Measurements from ENCODE around the gene TMEM109.

TMEM109 gene

GRCh38 chr11:60905047-60905446, 8.9 kb upstream of the TMEM109 start:
- H3K27me3 ChIP-seq (ENCODE audit: control insufficient read depth in 3 of 3, insufficient read depth in 3 of 3, low read depth in 1 of 3, low read length in 3 of 3): peaks cover 0 to 2% (median 0%) of the 10 kb centered on the region in 3 experiments
- peaks cover 30 to 52% of the 10 kb centered on the region in 2 donors for H3K36me3 ChIP-seq (replicated peaks in 1 of 2; ENCODE audit: control insufficient read depth in 2 of 2, insufficient read depth in 2 of 2, low read length in 2 of 2)
- H2BK12ac ChIP-seq (ENCODE audit: low read length): no peak overlapping the region
- H4K91ac ChIP-seq (ENCODE audit: low read depth, low read length, poor library complexity): no peak overlapping the region
- no peak overlapping the region for H3K18ac ChIP-seq (ENCODE audit: low read length)
- no peak overlapping the region for H2AK5ac ChIP-seq (ENCODE audit: low read depth, low read length)
- no peak overlapping the region for H4K8ac ChIP-seq (ENCODE audit: low read depth, low read length)
- H2AFZ ChIP-seq (ENCODE audit: low read length): no peak overlapping the region
- no peak overlapping the region for H2BK5ac ChIP-seq (ENCODE audit: low read length)
- no peak overlapping the region for H2BK15ac ChIP-seq (ENCODE audit: low read length)
- H3K27ac ChIP-seq (replicated peaks; ENCODE audit: low read length): no peak overlapping the region
- H3K23ac ChIP-seq (ENCODE audit: low read depth, low read length, poor library complexity): no peak overlapping the region
- peak overlapping the region; percentile 55 for H3K4me2 ChIP-seq (ENCODE audit: insufficient read depth, low read length, poor library complexity, severe bottlenecking)
- no peak overlapping the region for H3K14ac ChIP-seq (ENCODE audit: low read length)
- H3K4ac ChIP-seq (ENCODE audit: low read length): no peak overlapping the region
- no peaks in the 10 kb centered on the region for H3K9me3 ChIP-seq (replicated peaks in 1 of 2; ENCODE audit: control insufficient read depth in 2 of 2, insufficient read depth in 1 of 2, low read depth in 1 of 2, low read length in 2 of 2)
- peak overlapping the region in 1 of 2 donors; percentile 77 for H3K4me3 ChIP-seq (ENCODE audit: low read length in 2 of 2)
- H3K9ac ChIP-seq (ENCODE audit: low read depth, low read length, poor library complexity): no peak overlapping the region
- H3K4me1 ChIP-seq (ENCODE audit: control insufficient read depth in 2 of 2, insufficient read depth in 1 of 2, low read depth in 1 of 2, low read length in 2 of 2): peaks cover 6 to 13% of the 10 kb centered on the region in 2 donors
- no peak overlapping the region for H2BK120ac ChIP-seq (ENCODE audit: low read depth, low read length)
- H3K79me1 ChIP-seq (ENCODE audit: low read depth, low read length): peaks cover 11% of the 10 kb centered on the region
- no CpG with 5 or more reads among the region's 6 CpGs for WGBS, 2 donors (ENCODE audit: extremely low coverage in 2 of 2, insufficient read length in 2 of 2, insufficient replicate concordance in 1 of 2)
- DNase-seq (ENCODE audit: low spot score): no peak

DNA sequence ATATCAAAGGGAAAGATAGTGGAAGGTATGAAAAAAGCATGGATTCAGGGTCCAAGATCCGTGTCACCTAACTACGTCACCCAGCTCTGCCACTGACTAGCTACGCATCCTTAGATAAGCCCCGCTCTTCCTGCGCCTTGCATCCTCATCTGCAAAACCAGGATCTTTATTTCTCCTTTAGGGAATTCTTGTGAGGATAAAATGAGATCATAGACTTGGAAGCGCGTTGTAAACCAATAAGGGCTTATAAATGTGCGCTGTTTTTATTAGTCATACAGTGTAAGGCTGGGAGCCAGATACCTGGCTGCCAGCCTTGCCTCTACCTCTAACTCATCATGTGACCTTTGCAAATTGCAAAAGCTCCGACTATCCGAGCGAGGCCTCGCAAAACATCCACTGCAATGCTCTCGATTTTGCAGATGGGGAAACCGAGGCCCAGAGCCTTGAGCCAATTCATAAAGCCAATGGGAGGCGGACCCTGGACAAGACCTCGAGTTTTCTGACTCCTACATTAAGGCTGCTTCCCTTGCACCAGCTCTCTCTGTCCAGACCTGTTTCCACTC, 8.3 kb upstream of the TMEM109 start:
- peaks cover 6 to 13% of the 10 kb centered on the region in 2 donors for H3K4me1 ChIP-seq (ENCODE audit: control insufficient read depth in 2 of 2, insufficient read depth in 1 of 2, low read depth in 1 of 2, low read length in 2 of 2)
- H3K4me3 ChIP-seq (ENCODE audit: low read length in 2 of 2): peak overlapping the region; percentile 77 to 99
- H2AK5ac ChIP-seq (ENCODE audit: low read depth, low read length): no peak overlapping the region
- H4K8ac ChIP-seq (ENCODE audit: low read depth, low read length): no peak overlapping the region
- H2BK12ac ChIP-seq (ENCODE audit: low read length): no peak overlapping the region
- peaks cover 11% of the 10 kb centered on the region for H3K79me1 ChIP-seq (ENCODE audit: low read depth, low read length)
- no peak overlapping the region for H2BK120ac ChIP-seq (ENCODE audit: low read depth, low read length)
- no peak overlapping the region for H4K91ac ChIP-seq (ENCODE audit: low read depth, low read length, poor library complexity)
- H3K27me3 ChIP-seq (ENCODE audit: control insufficient read depth in 3 of 3, insufficient read depth in 3 of 3, low read depth in 1 of 3, low read length in 3 of 3): peaks cover 0 to 2% (median 0%) of the 10 kb centered on the region in 3 experiments
- no peak overlapping the region for H3K27ac ChIP-seq (replicated peaks; ENCODE audit: low read length)
- H3K23ac ChIP-seq (ENCODE audit: low read depth, low read length, poor library complexity): no peak overlapping the region
- no CpG with 5 or more reads among the region's 16 CpGs for WGBS, 2 donors (ENCODE audit: extremely low coverage in 2 of 2, insufficient read length in 2 of 2, insufficient replicate concordance in 1 of 2)
- DNase-seq (ENCODE audit: low spot score): no peak
- peak overlapping the region; percentile 82 for H2AFZ ChIP-seq (ENCODE audit: low read length)
- no peak overlapping the region for H3K18ac ChIP-seq (ENCODE audit: low read length)
- peak overlapping the region; percentile 91 for H3K9ac ChIP-seq (ENCODE audit: low read depth, low read length, poor library complexity)
- H3K14ac ChIP-seq (ENCODE audit: low read length): no peak overlapping the region
- H3K4me2 ChIP-seq (ENCODE audit: insufficient read depth, low read length, poor library complexity, severe bottlenecking): peak overlapping the region; percentile 55
- no peak overlapping the region for H2BK15ac ChIP-seq (ENCODE audit: low read length)
- H3K36me3 ChIP-seq (replicated peaks in 1 of 2; ENCODE audit: control insufficient read depth in 2 of 2, insufficient read depth in 2 of 2, low read length in 2 of 2): peaks cover 25 to 46% of the 10 kb centered on the region in 2 donors
- no peak overlapping the region for H3K4ac ChIP-seq (ENCODE audit: low read length)
- H2BK5ac ChIP-seq (ENCODE audit: low read length): no peak overlapping the region
- H3K9me3 ChIP-seq (replicated peaks in 1 of 2; ENCODE audit: control insufficient read depth in 2 of 2, insufficient read depth in 1 of 2, low read depth in 1 of 2, low read length in 2 of 2): no peaks in the 10 kb centered on the region

DNA sequence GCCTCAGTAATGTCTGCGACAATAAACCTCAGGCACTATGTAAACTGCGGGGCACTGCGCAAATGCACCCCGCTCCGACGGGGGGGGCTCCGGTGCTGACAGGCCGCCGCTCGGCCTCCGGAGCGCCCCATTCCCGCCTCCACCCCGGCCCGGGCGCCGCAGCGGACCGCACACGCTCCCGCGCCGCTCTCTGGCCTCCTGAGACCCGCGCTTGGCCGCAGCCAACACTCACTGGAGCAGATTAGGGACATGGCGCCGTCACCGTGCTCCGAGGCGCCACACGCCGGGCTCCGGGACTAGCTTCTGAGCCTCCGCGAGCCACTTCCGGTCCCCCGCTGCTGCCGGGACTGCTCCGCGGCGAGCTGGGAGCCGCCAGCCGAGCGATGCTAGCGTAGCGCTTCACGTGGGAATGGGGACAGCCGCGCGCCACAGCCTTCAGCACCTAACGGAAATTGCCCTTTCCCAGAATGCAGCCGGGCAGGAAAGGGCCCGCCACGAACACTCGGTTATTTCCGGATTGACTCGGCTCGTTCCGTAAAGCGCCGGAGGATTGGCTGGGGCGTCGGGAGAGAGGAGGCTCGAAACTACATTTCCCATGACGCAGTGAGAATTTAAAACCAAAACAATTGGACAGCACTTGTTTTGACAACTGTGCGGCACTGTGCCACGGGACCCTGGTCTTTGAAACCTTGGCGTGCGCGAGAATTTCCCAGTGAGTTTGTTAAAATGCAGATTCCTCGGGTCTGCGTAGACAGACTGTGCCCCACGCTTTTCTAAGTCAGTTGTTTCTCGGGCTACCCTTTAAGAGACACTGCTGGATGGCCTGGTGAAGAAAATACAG, 7.6 kb upstream of the TMEM109 start, which contains the start of gene PRPF19:
PRPF19 (minus strand) TSS at position 454 of the 841 bp plus-strand sequence; CDS start at position 251, 203 bp downstream.
- no peak within 1 kb of the TSS for H3K4ac ChIP-seq (ENCODE audit: low read length)
- peak within 1 kb of the TSS; percentile 89 for H3K27ac ChIP-seq (replicated peaks; ENCODE audit: low read length)
- peak within 1 kb of the TSS; percentile 5 for H3K14ac ChIP-seq (ENCODE audit: low read length)
- H2BK15ac ChIP-seq (ENCODE audit: low read length): no peak within 1 kb of the TSS
- no peak within 1 kb of the TSS for H2BK12ac ChIP-seq (ENCODE audit: low read length)
- no peak within 1 kb of the TSS for H2BK5ac ChIP-seq (ENCODE audit: low read length)
- H3K79me1 ChIP-seq (ENCODE audit: low read depth, low read length): peaks cover 11% of the 10 kb centered on the region
- H3K9me3 ChIP-seq (replicated peaks in 1 of 2; ENCODE audit: control insufficient read depth in 2 of 2, insufficient read depth in 1 of 2, low read depth in 1 of 2, low read length in 2 of 2): no peaks in the 10 kb centered on the region
- peak within 1 kb of the TSS; percentile 55 for H3K4me2 ChIP-seq (ENCODE audit: insufficient read depth, low read length, poor library complexity, severe bottlenecking)
- peak within 1 kb of the TSS; percentile 91 for H3K9ac ChIP-seq (ENCODE audit: low read depth, low read length, poor library complexity)
- peak; percentile 98 for DNase-seq (ENCODE audit: low spot score)
- H3K36me3 ChIP-seq (replicated peaks in 1 of 2; ENCODE audit: control insufficient read depth in 2 of 2, insufficient read depth in 2 of 2, low read length in 2 of 2): peaks cover 20 to 39% of the 10 kb centered on the region in 2 donors
- H2BK120ac ChIP-seq (ENCODE audit: low read depth, low read length): no peak within 1 kb of the TSS
- peak within 1 kb of the TSS; percentile 67 for H3K23ac ChIP-seq (ENCODE audit: low read depth, low read length, poor library complexity)
- no peak within 1 kb of the TSS for H4K91ac ChIP-seq (ENCODE audit: low read depth, low read length, poor library complexity)
- H2AK5ac ChIP-seq (ENCODE audit: low read depth, low read length): no peak within 1 kb of the TSS
- peak within 1 kb of the TSS; percentile 77 to 99 for H3K4me3 ChIP-seq (ENCODE audit: low read length in 2 of 2)
- peak within 1 kb of the TSS; percentile 82 for H2AFZ ChIP-seq (ENCODE audit: low read length)
- peaks cover 0 to 2% (median 0%) of the 10 kb centered on the region in 3 experiments for H3K27me3 ChIP-seq (ENCODE audit: control insufficient read depth in 3 of 3, insufficient read depth in 3 of 3, low read depth in 1 of 3, low read length in 3 of 3)
- no CpG with 5 or more reads among the region's 75 CpGs for WGBS, 2 donors (ENCODE audit: extremely low coverage in 2 of 2, insufficient read length in 2 of 2, insufficient replicate concordance in 1 of 2)
- H4K8ac ChIP-seq (ENCODE audit: low read depth, low read length): no peak within 1 kb of the TSS
- peak within 1 kb of the TSS; percentile 73 for H3K18ac ChIP-seq (ENCODE audit: low read length)
- peaks cover 6 to 13% of the 10 kb centered on the region in 2 donors for H3K4me1 ChIP-seq (ENCODE audit: control insufficient read depth in 2 of 2, insufficient read depth in 1 of 2, low read depth in 1 of 2, low read length in 2 of 2)

DNA sequence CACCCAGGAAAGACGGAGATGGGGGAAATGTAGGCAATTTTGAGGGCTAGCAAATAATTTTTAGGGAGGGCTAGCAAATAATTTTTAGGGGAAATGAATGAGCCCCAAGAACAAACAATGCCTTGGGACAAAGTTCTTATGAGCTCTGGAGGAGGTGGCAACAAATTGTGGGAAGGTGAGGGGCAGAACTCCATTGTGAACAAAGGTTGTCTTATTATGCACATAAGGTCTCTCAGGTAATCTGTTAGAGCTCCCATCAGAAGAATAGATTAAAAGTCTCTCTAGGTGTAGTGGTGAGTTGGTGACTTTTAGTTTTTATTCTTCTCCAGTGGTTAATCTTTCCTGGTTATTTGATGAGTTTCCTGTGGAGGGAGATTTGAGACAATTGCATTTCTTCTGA, 5.2 kb upstream of the TMEM109 start:
- H3K4ac ChIP-seq (ENCODE audit: low read length): no peak overlapping the region
- no peak overlapping the region for H2BK12ac ChIP-seq (ENCODE audit: low read length)
- H3K4me1 ChIP-seq (ENCODE audit: control insufficient read depth in 2 of 2, insufficient read depth in 1 of 2, low read depth in 1 of 2, low read length in 2 of 2): peaks cover 20 to 28% of the 10 kb centered on the region in 2 donors
- H2AFZ ChIP-seq (ENCODE audit: low read length): no peak overlapping the region
- no CpG with 5 or more reads among the region's 1 CpG for WGBS, 2 donors (ENCODE audit: extremely low coverage in 2 of 2, insufficient read length in 2 of 2, insufficient replicate concordance in 1 of 2)
- no peak overlapping the region for H2BK5ac ChIP-seq (ENCODE audit: low read length)
- no peak overlapping the region for H4K8ac ChIP-seq (ENCODE audit: low read depth, low read length)
- no peak overlapping the region for H3K9ac ChIP-seq (ENCODE audit: low read depth, low read length, poor library complexity)
- H3K79me1 ChIP-seq (ENCODE audit: low read depth, low read length): no peaks in the 10 kb centered on the region
- no peak overlapping the region for H2BK120ac ChIP-seq (ENCODE audit: low read depth, low read length)
- no peak for DNase-seq (ENCODE audit: low spot score)
- H3K9me3 ChIP-seq (replicated peaks in 1 of 2; ENCODE audit: control insufficient read depth in 2 of 2, insufficient read depth in 1 of 2, low read depth in 1 of 2, low read length in 2 of 2): no peaks in the 10 kb centered on the region
- peaks cover 0 to 2% (median 0%) of the 10 kb centered on the region in 3 experiments for H3K27me3 ChIP-seq (ENCODE audit: control insufficient read depth in 3 of 3, insufficient read depth in 3 of 3, low read depth in 1 of 3, low read length in 3 of 3)
- no peak overlapping the region for H2AK5ac ChIP-seq (ENCODE audit: low read depth, low read length)
- H3K36me3 ChIP-seq (replicated peaks in 1 of 2; ENCODE audit: control insufficient read depth in 2 of 2, insufficient read depth in 2 of 2, low read length in 2 of 2): peaks cover under 1 to 15% of the 10 kb centered on the region in 2 donors
- H3K27ac ChIP-seq (replicated peaks; ENCODE audit: low read length): no peak overlapping the region
- no peak overlapping the region for H3K18ac ChIP-seq (ENCODE audit: low read length)
- no peak overlapping the region for H2BK15ac ChIP-seq (ENCODE audit: low read length)
- H3K23ac ChIP-seq (ENCODE audit: low read depth, low read length, poor library complexity): no peak overlapping the region
- H3K4me2 ChIP-seq (ENCODE audit: insufficient read depth, low read length, poor library complexity, severe bottlenecking): no peak overlapping the region
- H4K91ac ChIP-seq (ENCODE audit: low read depth, low read length, poor library complexity): no peak overlapping the region
- H3K4me3 ChIP-seq (ENCODE audit: low read length in 2 of 2): no peak overlapping the region
- no peak overlapping the region for H3K14ac ChIP-seq (ENCODE audit: low read length)

All from neuronal stem cell (in vitro differentiated cells).